Rectal smooth muscle tissue (tissue), 1 donor: ENCODE results near the gene C1orf226.
"Not testable (repeated sequence)": the region's sequence is repeated elsewhere in the genome, so short reads cannot be mapped to it uniquely, and the experiment has no call there.

ENCODE experiments used
- H3K27ac ChIP-seq: one replicate; pipeline ENCODE4 v1.7.0; 2013; ENCODE audit warnings: low read depth, low read length, inconsistent platforms
- H3K27me3 ChIP-seq: one replicate; pipeline ENCODE4 v1.7.0; 2013; ENCODE audit warnings: low read length; ENCODE audit not compliant: control insufficient read depth, insufficient read depth
- H3K36me3 ChIP-seq: one replicate; pipeline ENCODE4 v1.7.0; 2013; ENCODE audit warnings: low read length; ENCODE audit not compliant: control insufficient read depth, insufficient read depth
- H3K4me1 ChIP-seq: one replicate; pipeline ENCODE4 v1.7.0; 2013; ENCODE audit warnings: low read length; ENCODE audit not compliant: control insufficient read depth, insufficient read depth
- H3K4me3 ChIP-seq: one replicate; pipeline ENCODE4 v1.7.0; 2013; ENCODE audit warnings: low read length
- H3K9ac ChIP-seq: one replicate; pipeline ENCODE4 v1.7.0; 2013; ENCODE audit warnings: low read length

C1orf226 gene

DNA sequence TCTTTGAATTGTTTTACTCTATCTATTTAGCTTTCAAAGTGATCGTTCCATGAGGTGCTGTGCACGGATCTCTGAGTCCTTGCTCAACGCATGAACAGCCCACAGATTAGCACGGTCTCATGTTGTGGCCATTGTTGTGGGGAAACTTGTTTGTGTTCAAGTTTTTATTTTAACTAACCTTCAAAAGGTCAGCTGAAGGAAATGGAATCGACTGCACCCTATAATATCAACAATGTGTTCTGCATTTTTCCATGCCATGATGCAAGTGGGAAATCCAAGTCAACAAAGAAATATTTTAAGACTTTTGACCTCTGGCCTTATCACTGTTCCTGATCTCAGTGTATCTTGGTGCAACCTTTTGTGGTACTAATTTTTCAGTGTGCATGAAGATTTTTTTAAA is 24.3 kb downstream of the C1orf226 start:
- Histone ChIP-seq H3K4me1 (no peaks in the 10 kb centered on the region), H3K27ac (no peak overlapping the region), H3K9ac (no peak overlapping the region), H3K36me3 (no peaks in the 10 kb centered on the region), H3K27me3 (no peaks in the 10 kb centered on the region), H3K4me3 (no peak overlapping the region)

DNA sequence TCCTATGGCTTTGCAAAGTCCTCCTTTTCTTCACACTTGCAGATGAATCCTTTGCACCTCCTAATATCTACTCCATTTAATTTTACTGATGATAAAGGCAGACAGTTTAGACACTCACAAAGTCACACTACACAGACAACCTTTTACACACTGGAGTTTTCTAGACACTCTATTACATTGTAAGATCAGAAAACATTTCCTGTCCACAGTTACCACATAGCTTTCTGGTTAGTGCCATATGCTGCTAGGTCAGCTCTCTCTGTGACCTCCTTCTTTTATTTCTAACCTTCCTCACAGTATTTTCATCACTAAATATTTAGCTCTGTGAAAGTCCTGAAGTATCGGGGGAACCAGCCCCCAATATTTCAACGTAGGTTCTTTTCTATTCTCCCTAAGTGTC is 25.3 kb downstream of the C1orf226 start:
- no peaks in the 10 kb centered on the region for H3K27me3 ChIP-seq
- no peaks in the 10 kb centered on the region for H3K36me3 ChIP-seq
- no peak overlapping the region for H3K4me3 ChIP-seq
- H3K4me1 ChIP-seq, result no peaks in the 10 kb centered on the region
- H3K27ac ChIP-seq, result no peak overlapping the region
- H3K9ac ChIP-seq, result no peak overlapping the region

DNA sequence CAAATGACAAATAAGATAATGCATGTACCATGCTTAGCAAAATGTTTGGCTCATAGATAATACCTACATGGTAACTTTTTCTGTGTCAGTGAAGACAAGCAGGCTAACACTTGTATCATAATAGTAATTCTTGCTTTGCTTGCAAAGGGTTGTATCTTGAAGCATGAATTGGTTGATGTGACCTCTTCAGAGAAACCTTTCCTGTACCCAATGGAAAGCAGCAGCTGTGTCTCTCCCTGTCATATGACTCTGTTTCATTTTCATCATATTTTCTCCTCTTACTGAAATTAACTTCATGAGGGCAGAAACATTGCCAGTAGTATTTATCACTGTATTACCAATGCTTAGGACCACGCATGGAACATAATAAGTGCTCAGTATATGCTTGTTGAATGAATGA is 26.0 kb downstream of the C1orf226 start:
- H3K9ac ChIP-seq, result no peak overlapping the region
- H3K4me1 ChIP-seq, result no peaks in the 10 kb centered on the region
- H3K27me3 ChIP-seq, result no peaks in the 10 kb centered on the region
- H3K36me3 ChIP-seq, result no peaks in the 10 kb centered on the region
- H3K4me3 ChIP-seq, result no peak overlapping the region
- no peak overlapping the region for H3K27ac ChIP-seq

DNA sequence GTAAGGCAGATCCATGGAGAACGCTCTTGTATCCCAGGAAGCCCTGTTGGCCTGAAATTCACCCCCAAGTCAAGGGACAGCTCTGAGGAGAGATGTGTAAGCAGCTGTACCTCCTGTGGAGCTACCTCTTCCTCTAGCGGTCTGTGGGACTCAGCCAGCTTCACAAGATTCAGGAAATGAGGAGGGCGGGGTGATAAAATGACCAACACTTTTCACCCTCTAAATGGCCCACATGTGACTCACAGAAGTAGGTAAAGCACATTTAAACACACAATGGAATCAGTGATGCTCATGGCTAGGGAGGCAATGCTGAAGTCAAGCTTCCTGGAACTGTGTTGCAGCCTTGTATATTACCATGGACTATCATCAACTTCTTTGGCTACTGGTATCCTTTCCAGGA is 30.5 kb downstream of the C1orf226 start, which contains the start of gene SH2D1B:
Gene SH2D1B (minus strand): TSS at position 135 of the 400 bp plus-strand sequence. CDS start 120 bp downstream, at position 15.
- H3K36me3 ChIP-seq, result no peaks in the 10 kb centered on the region
- no peaks in the 10 kb centered on the region for H3K27me3 ChIP-seq
- H3K4me3 ChIP-seq, result no peak within 1 kb of the TSS
- H3K27ac ChIP-seq, result no peak within 1 kb of the TSS
- H3K9ac ChIP-seq, result no peak within 1 kb of the TSS
- no peaks in the 10 kb centered on the region for H3K4me1 ChIP-seq

DNA sequence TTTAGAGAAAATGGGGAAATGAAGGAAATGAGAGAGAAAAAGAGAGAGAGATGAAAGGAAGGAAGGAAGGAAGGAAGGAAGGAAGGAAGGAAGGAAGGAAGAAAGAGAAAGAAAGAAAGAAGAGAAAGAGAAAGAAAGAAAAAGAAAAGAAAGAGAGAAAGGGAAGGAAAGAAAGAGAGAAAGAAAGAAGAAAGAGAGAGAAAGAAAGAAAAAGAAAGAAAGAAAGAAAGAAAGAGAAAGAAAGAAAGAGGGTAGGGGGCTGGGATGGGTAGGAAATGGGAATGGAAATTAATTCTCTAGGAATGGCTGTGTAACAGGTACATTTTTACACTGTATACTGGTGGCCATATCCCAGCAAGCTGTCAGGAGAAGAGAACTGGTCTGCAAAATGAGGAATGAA is 34.7 kb downstream of the C1orf226 start:
- H3K27me3 ChIP-seq, result no peaks in the 10 kb centered on the region
- no peaks in the 10 kb centered on the region for H3K4me1 ChIP-seq
- no peak overlapping the region for H3K4me3 ChIP-seq
- H3K9ac ChIP-seq, result no peak overlapping the region
- no peak overlapping the region for H3K27ac ChIP-seq
- H3K36me3 ChIP-seq, result no peaks in the 10 kb centered on the region

DNA sequence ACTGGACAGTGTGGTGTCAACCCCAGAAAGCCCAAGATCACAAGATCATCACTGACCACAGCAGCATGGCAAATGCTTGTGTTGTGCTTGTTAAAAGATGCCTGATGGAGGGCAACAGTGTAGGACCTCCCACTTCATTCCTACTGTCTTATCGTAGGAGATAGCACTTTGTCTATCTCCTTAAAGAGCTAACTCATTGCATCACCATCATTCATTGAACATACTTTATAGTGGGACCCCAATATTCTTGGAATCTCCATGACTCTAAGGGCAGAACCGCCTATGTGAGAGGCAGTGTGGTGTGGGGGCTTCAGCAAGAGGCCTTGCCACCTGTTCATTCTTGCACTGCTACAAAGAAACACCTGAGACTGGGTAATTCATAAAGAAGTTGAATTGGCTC is 35.4 kb downstream of the C1orf226 start:
- H3K4me3 ChIP-seq, result no peak overlapping the region
- no peaks in the 10 kb centered on the region for H3K4me1 ChIP-seq
- H3K9ac ChIP-seq, result no peak overlapping the region
- H3K27ac ChIP-seq, result no peak overlapping the region
- H3K36me3 ChIP-seq, result no peaks in the 10 kb centered on the region
- no peaks in the 10 kb centered on the region for H3K27me3 ChIP-seq

DNA sequence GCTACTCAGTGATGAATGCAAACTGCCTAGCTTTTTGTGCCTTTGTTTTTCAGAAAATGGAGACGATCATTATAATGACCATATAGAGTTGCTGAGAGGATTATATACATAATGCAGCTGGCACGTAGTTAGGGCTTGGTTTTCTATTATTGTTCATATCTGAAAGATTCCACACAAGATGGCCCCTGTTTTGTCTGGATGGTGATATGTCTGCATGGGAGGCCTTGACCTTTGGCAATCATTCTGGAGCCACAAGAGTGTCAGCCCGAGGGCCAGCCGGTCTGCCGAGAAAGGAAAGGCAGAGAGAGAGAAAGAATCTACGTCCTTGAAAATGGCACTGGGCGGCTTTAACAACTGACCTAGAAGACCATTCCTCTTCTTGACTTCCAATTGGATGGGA is 36.1 kb downstream of the C1orf226 start:
- no peaks in the 10 kb centered on the region for H3K27me3 ChIP-seq
- no peaks in the 10 kb centered on the region for H3K4me1 ChIP-seq
- no peak overlapping the region for H3K9ac ChIP-seq
- no peaks in the 10 kb centered on the region for H3K36me3 ChIP-seq
- H3K27ac ChIP-seq, result no peak overlapping the region
- no peak overlapping the region for H3K4me3 ChIP-seq

DNA sequence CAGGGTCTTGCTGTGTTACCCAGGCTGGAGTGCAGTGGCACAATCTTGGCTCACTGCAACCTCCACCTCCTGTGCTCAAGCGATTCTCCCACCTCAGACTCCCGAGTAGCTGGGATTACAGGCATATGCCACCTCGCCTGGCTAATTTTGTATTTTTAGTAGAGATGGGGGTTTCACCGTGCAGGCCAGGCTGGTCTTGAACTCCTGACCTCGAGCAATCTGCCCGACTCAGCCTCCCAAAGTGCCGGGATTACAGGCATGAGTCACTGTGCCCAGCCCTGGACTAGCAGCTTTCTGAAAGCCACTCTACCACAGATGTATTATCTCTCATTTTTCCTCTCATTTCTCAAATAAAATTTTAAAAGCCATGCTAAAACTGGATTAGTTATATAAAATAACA is 37.1 kb downstream of the C1orf226 start:
- not testable (repeated sequence) for H3K27ac ChIP-seq, H3K9ac ChIP-seq, H3K27me3 ChIP-seq, H3K4me1 ChIP-seq, H3K4me3 ChIP-seq, H3K36me3 ChIP-seq

DNA sequence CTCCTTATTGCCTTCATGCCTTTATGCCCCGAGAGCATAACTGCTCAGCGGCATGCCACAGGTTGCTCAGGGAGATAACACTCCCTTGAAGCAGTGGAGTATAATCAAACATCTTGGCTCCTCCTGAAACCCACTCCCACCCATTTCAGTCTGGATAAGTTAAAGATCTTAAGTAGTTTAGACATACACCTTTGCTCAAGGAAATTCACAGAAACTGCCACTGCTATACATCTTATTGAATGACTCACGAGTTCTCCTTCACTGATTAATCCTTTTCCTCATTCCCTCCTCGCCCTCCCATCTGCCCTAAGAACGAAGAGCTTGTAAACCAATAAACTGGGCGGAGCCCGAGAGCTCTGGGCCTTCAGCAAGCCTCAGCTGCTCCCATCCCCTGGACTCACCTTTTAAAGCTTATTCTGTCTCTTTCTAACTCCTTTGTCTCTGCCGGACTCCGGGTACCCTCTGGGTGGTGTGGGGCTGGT is 38.0 kb downstream of the C1orf226 start:
- not testable (repeated sequence) for H3K27ac ChIP-seq, H3K27me3 ChIP-seq, H3K36me3 ChIP-seq, H3K4me1 ChIP-seq, H3K9ac ChIP-seq
- H3K4me3 ChIP-seq, result peak overlapping the region; percentile 52

DNA sequence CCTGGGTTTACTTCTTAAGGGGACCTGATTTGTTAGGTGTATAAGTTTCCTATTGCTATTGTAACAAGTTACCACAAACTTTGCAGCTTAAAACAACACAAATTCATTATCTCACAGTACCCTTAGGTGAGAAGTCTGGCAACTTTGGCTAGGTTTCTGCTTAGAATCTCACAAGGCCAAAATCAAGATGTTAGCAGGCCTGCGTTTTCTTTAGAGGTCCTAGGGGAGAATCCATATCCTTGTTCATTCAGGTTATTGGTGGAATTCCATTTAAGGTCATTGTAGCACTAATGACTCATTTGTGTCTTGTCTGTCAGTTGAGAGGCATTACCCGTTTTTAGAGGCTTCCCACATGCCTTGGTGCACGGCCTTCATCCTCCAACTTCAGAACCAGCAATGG is 38.6 kb downstream of the C1orf226 start:
- no peak overlapping the region for H3K9ac ChIP-seq
- H3K4me1 ChIP-seq, result no peaks in the 10 kb centered on the region
- peak overlapping the region; percentile 52 for H3K4me3 ChIP-seq

DNA sequence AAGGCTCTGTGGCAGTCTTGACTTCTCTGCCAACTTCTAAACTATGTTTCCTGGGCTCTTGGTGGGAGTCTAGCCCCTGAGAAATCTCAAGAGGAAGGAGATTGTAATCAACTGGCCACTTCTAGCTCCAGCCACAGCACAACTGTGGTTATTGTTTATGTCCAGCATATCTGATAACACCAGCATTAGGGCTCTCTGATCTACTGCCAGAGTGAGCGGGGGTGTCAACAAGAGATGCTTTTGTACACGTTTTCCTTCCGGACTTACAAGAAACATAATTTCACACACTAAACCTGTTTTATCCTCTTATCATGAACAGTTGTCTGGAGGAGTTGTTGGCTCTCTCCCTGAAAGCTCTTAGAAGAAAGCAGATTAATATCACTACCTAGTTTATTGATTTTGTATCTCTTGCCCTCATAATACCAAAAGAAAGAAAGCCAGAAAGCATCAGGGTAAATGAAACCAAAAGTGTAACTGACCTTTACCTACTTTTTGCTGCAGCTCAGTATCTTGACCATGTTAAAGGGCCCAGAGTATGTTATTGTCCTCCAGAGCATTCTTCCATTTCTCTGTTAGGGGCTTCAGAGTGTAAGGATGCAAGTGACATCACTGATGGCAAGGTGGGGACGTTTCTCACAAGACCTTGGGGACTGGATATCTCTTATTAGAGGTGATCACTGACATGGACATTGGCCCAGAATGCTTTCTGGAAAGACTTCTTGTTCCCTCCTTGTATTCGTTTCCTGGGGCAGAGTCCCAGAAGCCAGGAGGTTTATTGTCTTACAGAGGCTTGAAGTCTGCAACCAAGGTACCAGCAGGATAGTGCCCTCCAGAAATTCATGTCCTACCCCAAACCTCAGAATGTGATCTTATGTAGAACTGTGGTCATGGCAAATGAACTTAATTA is 40.0 kb downstream of the C1orf226 start:
- Histone ChIP-seq H3K36me3 (no peaks in the 10 kb centered on the region), H3K27ac (no peak overlapping the region), H3K9ac (no peak overlapping the region), H3K4me1 (no peaks in the 10 kb centered on the region), H3K4me3 (no peak overlapping the region), H3K27me3 (no peaks in the 10 kb centered on the region)

More for the DNA sequence above, 38.6 kb downstream of the C1orf226 start:
- Histone ChIP-seq H3K27me3 (no peaks in the 10 kb centered on the region), H3K27ac (no peak overlapping the region), H3K36me3 (no peaks in the 10 kb centered on the region)

DNA sequence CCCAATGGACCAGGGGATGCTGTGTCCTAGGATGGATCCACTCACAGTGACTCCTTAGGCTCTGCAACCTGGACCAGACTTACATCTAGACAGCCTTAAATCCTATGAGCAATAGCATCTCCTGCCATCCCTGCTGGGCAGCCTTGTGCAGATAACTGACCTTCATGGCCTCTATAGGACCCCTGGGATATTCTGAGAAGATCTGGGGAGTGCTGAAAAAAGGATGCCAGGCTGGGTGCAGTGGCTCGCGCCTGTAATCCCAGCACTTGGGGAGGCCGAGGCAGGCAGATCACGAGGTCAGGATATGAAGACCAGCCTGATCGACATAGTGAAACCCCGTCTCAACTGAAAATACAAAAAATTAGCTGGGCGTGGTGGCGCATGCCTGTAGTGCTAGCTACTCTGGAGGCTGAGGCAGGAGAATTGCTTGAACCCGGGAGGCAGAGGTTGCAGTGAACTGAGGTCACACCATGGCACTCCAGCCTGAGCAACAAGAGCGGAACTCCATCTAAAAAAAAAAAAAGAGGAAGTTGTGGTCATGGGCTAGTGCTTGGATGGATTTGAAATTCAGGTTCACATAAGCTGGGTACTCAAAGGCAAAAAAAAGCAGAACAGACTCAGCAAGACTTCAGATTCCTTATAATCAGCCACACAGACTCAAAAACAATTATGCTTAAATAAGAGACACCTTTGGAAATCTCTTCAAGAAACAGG is 41.3 kb downstream of the C1orf226 start:
- H3K4me3 ChIP-seq, result no peak overlapping the region
- H3K27me3 ChIP-seq, result no peaks in the 10 kb centered on the region
- no peak overlapping the region for H3K9ac ChIP-seq
- no peak overlapping the region for H3K27ac ChIP-seq
- H3K36me3 ChIP-seq, result no peaks in the 10 kb centered on the region
- H3K4me1 ChIP-seq, result no peaks in the 10 kb centered on the region
